ENCODE data around the gene CMTM7.

DNA sequence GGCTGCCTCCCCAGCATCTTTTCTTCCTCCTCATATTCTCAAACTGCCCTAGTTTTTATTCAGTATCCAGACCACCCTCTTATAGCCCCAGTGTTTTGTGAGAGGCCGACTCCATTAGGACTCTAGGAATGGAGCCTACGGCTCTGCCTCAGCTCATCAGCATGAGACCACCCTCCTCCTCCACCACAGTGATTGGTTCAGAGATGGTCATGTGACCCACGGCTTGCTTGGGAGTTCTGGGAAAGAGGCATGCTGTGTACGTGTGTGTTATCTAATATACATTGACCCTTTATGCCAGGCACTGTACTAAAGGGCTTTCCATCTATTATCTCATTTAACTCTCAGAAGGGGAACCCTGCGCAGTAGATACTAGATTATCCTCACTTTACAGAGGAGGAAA, 17.8 kb upstream of the CMTM7 start:
- no peak for TF ChIP-seq POLR2AphosphoS5 (IDR thresholded peaks at IDR 0.05)
- no peak for TF ChIP-seq CTCF (IDR thresholded peaks at IDR 0.05)
